Panc1 (cell line): ENCODE results near the gene DCAF10. TPM values are rescaled to one million over a fixed set of nuclear protein-coding genes. Genes with fewer than 3 reads are reported as not detected.

Source experiments
- ATAC-seq: fragments of 200-7000 bp; cut with Tn5 transposase; 2 replicates; pipeline ENCODE4 v1.9.1; 2020; ENCODE audit warnings: mild to moderate bottlenecking, moderate library complexity
- BruUV-seq: library from RNA; stranded (reverse); fragments of 400-500 nt; replicated peaks from 2 replicates; lab custom pipeline; 2021; lab: Mats Ljungman, UMichigan
- CTCF ChIA-PET: fragments of 300-600 bp; sonication (Branson Sonifier 250); formaldehyde crosslinking; loops from one replicate; lab custom pipeline; 2022; ENCODE audit warnings: antibody characterized with exemption; lab: Charles Lee
- POLR2A ChIA-PET: fragments of 300-600 bp; sonication (Branson Sonifier 250); formaldehyde crosslinking; loops from one replicate; lab custom pipeline; 2022; ENCODE audit warnings: antibody characterized with exemption; lab: Charles Lee
- DNase-seq: peaks from one replicate; pipeline ENCODE4 v3.0.0-alpha.2; 2010; ENCODE audit warnings: low read depth, low spot score
- H3K27ac ChIP-seq: 2 replicates; pipeline ENCODE4 v1.5.1; 2011; ENCODE audit warnings: mild to moderate bottlenecking, low read length, inconsistent platforms
- H3K27me3 ChIP-seq: fragments of 200-500 bp; sonication (Bioruptor generic); 2 replicates; pipeline ENCODE4 v1.6.0; 2014; ENCODE audit warnings: low read length, inconsistent platforms; ENCODE audit not compliant: control insufficient read depth, insufficient read depth
- H3K36me3 ChIP-seq: fragments of 200-500 bp; sonication (Bioruptor generic); 2 replicates; pipeline ENCODE4 v1.5.1; 2014; ENCODE audit warnings: inconsistent platforms, mild to moderate bottlenecking, low read length, moderate library complexity; ENCODE audit not compliant: control insufficient read depth, insufficient read depth
- H3K4me1 ChIP-seq: 2 replicates; pipeline ENCODE4 v1.5.1; 2011; ENCODE audit warnings: inconsistent platforms, mild to moderate bottlenecking, low read length, moderate library complexity; ENCODE audit not compliant: control insufficient read depth, insufficient read depth
- H3K4me3 ChIP-seq, 2 experiments: 2 replicates each; pipeline ENCODE4 v1.5.1; 2011 to 2012; ENCODE audit warnings: low read depth in 2 of 2, low read length in 2 of 2, mild to moderate bottlenecking in 2 of 2, inconsistent platforms in 1 of 2, moderate library complexity in 1 of 2
- H3K9me3 ChIP-seq: fragments of 200-500 bp; sonication (Bioruptor generic); 2 replicates; pipeline ENCODE4 v1.5.1; 2014; ENCODE audit warnings: low read depth, mild to moderate bottlenecking, inconsistent platforms, low read length, moderate library complexity; ENCODE audit not compliant: control insufficient read depth, insufficient read depth
- POLR2AphosphoS5 ChIP-seq: IDR thresholded peaks from 2 replicates; pipeline ENCODE4 v1.6.1; 2012; ENCODE audit warnings: mild to moderate bottlenecking, low read depth, low read length, moderate library complexity
- SIN3A ChIP-seq: IDR thresholded peaks from 2 replicates; pipeline ENCODE4 v1.6.1; 2012; ENCODE audit warnings: low read depth, mild to moderate bottlenecking, low read length, moderate library complexity, borderline replicate concordance; ENCODE audit not compliant: insufficient read depth
- TCF7L2 ChIP-seq: IDR thresholded peaks from 2 replicates; pipeline ENCODE4 v1.6.1; 2011; ENCODE audit warnings: mild to moderate bottlenecking, low read depth, low read length, inconsistent platforms
- in situ Hi-C: cut with HindIII; loops from 2 replicates; pipeline ENCODE4 v1.10.0; 2016; ENCODE audit warnings: low sequenced_read_pairs, low pct_unique_long_range_greater_than_20kb
- intact Hi-C: fragments of 100-400 bp; cut with micrococcal nuclease; formaldehyde crosslinking; loops from one replicate; pipeline ENCODE4 v1.10.0; 2022; ENCODE audit not compliant: unreplicated experiment
- total RNA-seq: library from RNA; stranded (reverse); gene quantifications from one replicate; pipeline ENCODE4 v1.2.1, GENCODE V29; 2021; ENCODE audit not compliant: unreplicated experiment
- TF ChIP-seq, protein P1 (sequence below): fragments of 450-650 bp; IDR thresholded peaks from 2 replicates; pipeline ENCODE4 v1.5.1; 2017; ENCODE audit warnings: mild to moderate bottlenecking
- TF ChIP-seq, protein P2 (sequence below), 2 experiments: IDR thresholded peaks; 2 replicates each; pipeline ENCODE4 v1.6.1; 2011 to 2012; ENCODE audit warnings: low read depth in 2 of 2, control low read depth in 1 of 2, low read length in 1 of 2, mild to moderate bottlenecking in 1 of 2, moderate library complexity in 1 of 2; ENCODE audit not compliant: insufficient read depth in 1 of 2

Gene DCAF10
- total RNA-seq, 1 experiment from 2014 or later: 18.5 TPM

DNA sequence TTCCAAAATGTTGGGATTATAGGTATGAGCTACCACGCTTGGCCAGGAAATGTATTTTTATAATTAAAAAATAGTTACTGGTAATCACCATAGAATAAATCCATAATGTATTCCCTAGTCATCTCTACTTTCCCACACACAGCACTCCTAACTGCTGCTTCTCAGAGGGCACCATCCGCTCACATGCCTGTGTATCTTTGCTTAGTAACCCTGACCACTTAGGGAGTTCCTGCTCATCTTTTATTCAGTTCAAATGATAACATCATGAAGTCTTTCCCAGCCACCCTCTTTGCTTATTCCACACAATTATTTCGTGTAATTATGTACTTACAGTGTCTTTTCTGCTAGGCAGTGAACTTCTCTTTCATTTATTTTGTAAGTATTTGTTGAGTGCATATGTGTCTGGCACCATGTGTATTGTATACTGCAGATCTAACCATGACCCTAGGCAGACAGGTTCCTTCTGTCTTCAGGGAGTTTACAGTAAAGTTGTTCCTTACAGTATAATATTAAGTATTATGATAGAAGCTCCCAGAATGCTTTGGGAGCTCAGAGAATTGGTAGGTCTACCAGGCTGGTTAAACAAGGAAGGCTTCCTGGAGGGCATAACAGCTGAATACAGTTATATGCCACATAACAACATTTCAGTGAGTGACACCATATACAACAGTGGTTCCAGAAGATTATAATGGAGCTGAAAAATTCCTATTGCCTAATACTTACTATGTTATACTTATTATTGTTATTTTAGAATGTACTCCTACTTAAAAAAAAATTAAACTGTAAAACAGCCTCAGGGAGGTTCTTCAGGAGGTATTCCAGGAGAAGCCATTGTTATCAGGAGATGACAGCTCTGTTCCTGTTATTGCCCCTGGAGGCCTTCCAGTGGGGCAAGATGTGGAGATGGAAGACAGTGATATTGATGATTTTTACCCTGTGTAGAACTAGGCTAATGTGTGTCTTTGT is 39.2 kb downstream of the DCAF10 start:
- POLR2A ChIA-PET: no interaction called here
- DNase-seq (no peak), ATAC-seq (peak; percentile 56)
- Histone ChIP-seq H3K9me3 (no peaks in the 10 kb centered on the region), H3K4me3 (no peak overlapping the region), H3K36me3 (no peaks in the 10 kb centered on the region; the same call in 1 of the 2 replicates), H3K27ac (no peak overlapping the region), H3K27me3 (no peaks in the 10 kb centered on the region), H3K4me1 (no peaks in the 10 kb centered on the region)
- in situ Hi-C loops (no loop called here), intact Hi-C loops (no loop called here)
- BruUV-seq: no TSS peak
- TF ChIP-seq, protein P1, sequence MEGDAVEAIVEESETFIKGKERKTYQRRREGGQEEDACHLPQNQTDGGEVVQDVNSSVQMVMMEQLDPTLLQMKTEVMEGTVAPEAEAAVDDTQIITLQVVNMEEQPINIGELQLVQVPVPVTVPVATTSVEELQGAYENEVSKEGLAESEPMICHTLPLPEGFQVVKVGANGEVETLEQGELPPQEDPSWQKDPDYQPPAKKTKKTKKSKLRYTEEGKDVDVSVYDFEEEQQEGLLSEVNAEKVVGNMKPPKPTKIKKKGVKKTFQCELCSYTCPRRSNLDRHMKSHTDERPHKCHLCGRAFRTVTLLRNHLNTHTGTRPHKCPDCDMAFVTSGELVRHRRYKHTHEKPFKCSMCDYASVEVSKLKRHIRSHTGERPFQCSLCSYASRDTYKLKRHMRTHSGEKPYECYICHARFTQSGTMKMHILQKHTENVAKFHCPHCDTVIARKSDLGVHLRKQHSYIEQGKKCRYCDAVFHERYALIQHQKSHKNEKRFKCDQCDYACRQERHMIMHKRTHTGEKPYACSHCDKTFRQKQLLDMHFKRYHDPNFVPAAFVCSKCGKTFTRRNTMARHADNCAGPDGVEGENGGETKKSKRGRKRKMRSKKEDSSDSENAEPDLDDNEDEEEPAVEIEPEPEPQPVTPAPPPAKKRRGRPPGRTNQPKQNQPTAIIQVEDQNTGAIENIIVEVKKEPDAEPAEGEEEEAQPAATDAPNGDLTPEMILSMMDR: no peak
- TF ChIP-seq SIN3A: no peak
- no peak for TF ChIP-seq TCF7L2
- TF ChIP-seq POLR2AphosphoS5: no peak
- TF ChIP-seq, protein P2, sequence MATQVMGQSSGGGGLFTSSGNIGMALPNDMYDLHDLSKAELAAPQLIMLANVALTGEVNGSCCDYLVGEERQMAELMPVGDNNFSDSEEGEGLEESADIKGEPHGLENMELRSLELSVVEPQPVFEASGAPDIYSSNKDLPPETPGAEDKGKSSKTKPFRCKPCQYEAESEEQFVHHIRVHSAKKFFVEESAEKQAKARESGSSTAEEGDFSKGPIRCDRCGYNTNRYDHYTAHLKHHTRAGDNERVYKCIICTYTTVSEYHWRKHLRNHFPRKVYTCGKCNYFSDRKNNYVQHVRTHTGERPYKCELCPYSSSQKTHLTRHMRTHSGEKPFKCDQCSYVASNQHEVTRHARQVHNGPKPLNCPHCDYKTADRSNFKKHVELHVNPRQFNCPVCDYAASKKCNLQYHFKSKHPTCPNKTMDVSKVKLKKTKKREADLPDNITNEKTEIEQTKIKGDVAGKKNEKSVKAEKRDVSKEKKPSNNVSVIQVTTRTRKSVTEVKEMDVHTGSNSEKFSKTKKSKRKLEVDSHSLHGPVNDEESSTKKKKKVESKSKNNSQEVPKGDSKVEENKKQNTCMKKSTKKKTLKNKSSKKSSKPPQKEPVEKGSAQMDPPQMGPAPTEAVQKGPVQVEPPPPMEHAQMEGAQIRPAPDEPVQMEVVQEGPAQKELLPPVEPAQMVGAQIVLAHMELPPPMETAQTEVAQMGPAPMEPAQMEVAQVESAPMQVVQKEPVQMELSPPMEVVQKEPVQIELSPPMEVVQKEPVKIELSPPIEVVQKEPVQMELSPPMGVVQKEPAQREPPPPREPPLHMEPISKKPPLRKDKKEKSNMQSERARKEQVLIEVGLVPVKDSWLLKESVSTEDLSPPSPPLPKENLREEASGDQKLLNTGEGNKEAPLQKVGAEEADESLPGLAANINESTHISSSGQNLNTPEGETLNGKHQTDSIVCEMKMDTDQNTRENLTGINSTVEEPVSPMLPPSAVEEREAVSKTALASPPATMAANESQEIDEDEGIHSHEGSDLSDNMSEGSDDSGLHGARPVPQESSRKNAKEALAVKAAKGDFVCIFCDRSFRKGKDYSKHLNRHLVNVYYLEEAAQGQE (IDR thresholded peaks at IDR 0.05; ENCODE audit: insufficient read depth in 1 of 2, low read depth in 2 of 2, low read length in 1 of 2): no peak
- CTCF ChIA-PET: no interaction called here

DNA sequence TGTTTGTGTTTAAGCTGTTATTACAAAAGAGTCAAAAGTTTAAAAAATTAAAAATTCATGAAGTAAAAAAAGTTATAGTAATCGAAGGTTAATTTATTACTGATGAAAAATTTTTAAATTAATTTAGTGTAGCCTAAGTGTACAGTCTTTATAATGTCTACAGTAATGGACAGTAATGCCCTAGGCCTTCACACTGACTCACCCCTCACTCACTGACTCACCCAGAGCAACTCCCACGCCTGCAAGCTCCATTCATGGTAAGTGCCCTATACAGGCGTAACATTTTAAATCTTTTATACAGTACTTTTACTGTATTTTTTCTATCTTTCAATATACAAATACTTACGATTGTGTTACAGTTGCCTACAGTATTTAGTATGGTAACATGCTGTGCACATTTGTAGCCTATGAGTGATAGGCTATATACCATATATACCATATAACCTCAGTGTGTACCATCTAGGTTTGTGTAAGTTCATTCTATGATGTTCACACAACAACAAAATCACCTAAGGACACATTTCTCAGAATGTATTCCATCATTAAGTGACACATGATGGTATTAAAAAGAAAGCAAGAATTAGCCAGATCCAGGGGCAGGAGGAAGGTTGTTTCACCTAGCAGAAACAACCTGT is 40.1 kb downstream of the DCAF10 start:
- no peak for TF ChIP-seq TCF7L2
- TF ChIP-seq, protein P2 (IDR thresholded peaks at IDR 0.05; ENCODE audit: insufficient read depth in 1 of 2, low read depth in 2 of 2, low read length in 1 of 2): no peak
- TF ChIP-seq, protein P1: no peak
- no peak for TF ChIP-seq SIN3A
- no peak for TF ChIP-seq POLR2AphosphoS5
- ATAC-seq: peak; percentile 87
- in situ Hi-C loops (no loop called here), intact Hi-C loops (no loop called here)
- H3K9me3 ChIP-seq: no peaks in the 10 kb centered on the region
- no peak overlapping the region for H3K4me3 ChIP-seq
- no peaks in the 10 kb centered on the region for H3K4me1 ChIP-seq
- ChIA-PET CTCF (no interaction called here), POLR2A (no interaction called here)
- BruUV-seq: no TSS peak
- H3K36me3 ChIP-seq: no peaks in the 10 kb centered on the region; the same call in 1 of the 2 replicates
- no peak overlapping the region for H3K27ac ChIP-seq
- DNase-seq: peak; percentile 33
- H3K27me3 ChIP-seq: no peaks in the 10 kb centered on the region
